Aorta (tissue), 5 donors: Measurements from ENCODE around the gene EGFR. TPM values are rescaled to one million over a fixed set of nuclear protein-coding genes. Genes with fewer than 3 reads are reported as not detected.

Experiments
- ATAC-seq: fragments of 200-7000 bp; cut with Tn5 transposase; one replicate; pipeline ENCODE4 v1.9.1; 2022; ENCODE audit warnings: moderate library complexity; ENCODE audit not compliant: low FRiP score
- DNase-seq, 2 donors: peaks; one replicate each; pipeline ENCODE4 v3.0.0-alpha.2; 2020
- H3K27ac ChIP-seq, 2 donors: one replicate each; pipeline ENCODE4 v1.5.1; 2013; ENCODE audit warnings: low read length in 2 of 2, mild to moderate bottlenecking in 2 of 2, moderate library complexity in 2 of 2, control low read depth in 1 of 2, inconsistent platforms in 1 of 2, low read depth in 1 of 2
- H3K27me3 ChIP-seq, 2 donors: one replicate each; pipeline ENCODE4 v1.6.1; 2013; ENCODE audit warnings: control low read depth in 1 of 2, low read length in 1 of 2, mild to moderate bottlenecking in 1 of 2, moderate library complexity in 1 of 2; ENCODE audit not compliant: insufficient read depth in 2 of 2, control insufficient read depth in 1 of 2
- H3K36me3 ChIP-seq, 2 donors: one replicate each; pipeline ENCODE4 v1.6.1; 2013; ENCODE audit warnings: control low read depth in 1 of 2, low read length in 1 of 2, mild to moderate bottlenecking in 1 of 2; ENCODE audit not compliant: insufficient read depth in 2 of 2, control insufficient read depth in 1 of 2
- H3K4me1 ChIP-seq, 2 donors: one replicate each; pipeline ENCODE4 v1.6.1; 2013; ENCODE audit warnings: low read length in 2 of 2, control low read depth in 1 of 2, mild to moderate bottlenecking in 1 of 2, moderate library complexity in 1 of 2; ENCODE audit not compliant: insufficient read depth in 2 of 2, control insufficient read depth in 1 of 2
- H3K4me3 ChIP-seq, 2 donors: one replicate each; pipeline ENCODE4 v1.5.1; 2013; ENCODE audit warnings: low read length in 2 of 2, control low read depth in 1 of 2, mild to moderate bottlenecking in 1 of 2
- H3K9me3 ChIP-seq: one replicate; pipeline ENCODE4 v1.6.1; 2013; ENCODE audit warnings: mild to moderate bottlenecking, low read length; ENCODE audit not compliant: control insufficient read depth
- WGBS, 2 donors: extraction: QIAGEN DNeasy Blood & Tissue Kit; methylation state at CpG; one replicate each; pipeline ENCODE4 v1.1.7; 2013; 5-methylcytosine and 5-hydroxymethylcytosine counted together
- intact Hi-C, 2 donors: fragments of 100-400 bp; cut with DNase I; formaldehyde crosslinking; loops; one replicate each; pipeline versions ENCODE4 v1.14.2 to v1.15.0; 2022
- polyA plus RNA-seq, 2 donors: library from polyadenylated mRNA; stranded (reverse); fragments of 200-250 nt; gene quantifications; one replicate each; pipeline ENCODE4 v1.2.3, GENCODE V29; 2013
- total RNA-seq, 2 donors: library from RNA; stranded (reverse); fragmentation: NEBNext Ultra II Directional; extraction: Animal tissue kit (Norgen Biotek cat#: 25700); gene quantifications; one replicate each; pipeline ENCODE4 v1.2.1, GENCODE V29; 2021
- donor health status: healthy with polysubstance abuse.
- donor health status: Bipolar disorder and iron deficiency.
- donor health status: DM: no; HTN: no; CAD: no.
- donor health status: DM: no; HTN: no; CAD: no.
- donor health status: DM: yes; HTN: yes; CAD: no.

The EGFR gene
- total and polyA plus RNA-seq, 4 donors, result 3.0 to 72.4 (median 40.9) TPM

DNA sequence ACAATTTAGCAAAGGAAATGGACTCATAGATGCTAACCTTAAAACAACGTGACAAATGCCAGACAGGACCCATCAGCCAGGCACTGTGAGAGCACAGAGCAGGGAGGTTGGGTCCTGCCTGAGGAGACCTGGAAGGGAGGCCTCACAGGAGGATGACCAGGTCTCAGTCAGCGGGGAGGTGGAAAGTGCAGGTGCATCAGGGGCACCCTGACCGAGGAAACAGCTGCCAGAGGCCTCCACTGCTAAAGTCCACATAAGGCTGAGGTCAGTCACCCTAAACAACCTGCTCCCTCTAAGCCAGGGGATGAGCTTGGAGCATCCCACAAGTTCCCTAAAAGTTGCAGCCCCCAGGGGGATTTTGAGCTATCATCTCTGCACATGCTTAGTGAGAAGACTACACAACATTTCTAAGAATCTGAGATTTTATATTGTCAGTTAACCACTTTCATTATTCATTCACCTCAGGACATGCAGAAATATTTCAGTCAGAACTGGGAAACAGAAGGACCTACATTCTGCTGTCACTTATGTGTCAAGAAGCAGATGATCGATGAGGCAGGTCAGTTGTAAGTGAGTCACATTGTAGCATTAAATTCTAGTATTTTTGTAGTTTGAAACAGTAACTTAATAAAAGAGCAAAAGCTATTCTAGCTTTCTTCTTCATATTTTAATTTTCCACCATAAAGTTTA is 188.8 kb downstream of the EGFR start:
- ATAC-seq (no peak), DNase-seq (no peak)
- Histone ChIP-seq H3K4me3 (no peak overlapping the region), H3K27ac (no peak overlapping the region), H3K4me1 (no peaks in the 10 kb centered on the region), H3K27me3 (no peaks in the 10 kb centered on the region), H3K9me3 (no peaks in the 10 kb centered on the region), H3K36me3 (peaks cover 13 to 21% of the 10 kb centered on the region in 2 donors)
- WGBS, 2 donors, result 88 to 91% methylated on average over 4 of the region's 4 CpGs
- intact Hi-C loops, result no loop called here

DNA sequence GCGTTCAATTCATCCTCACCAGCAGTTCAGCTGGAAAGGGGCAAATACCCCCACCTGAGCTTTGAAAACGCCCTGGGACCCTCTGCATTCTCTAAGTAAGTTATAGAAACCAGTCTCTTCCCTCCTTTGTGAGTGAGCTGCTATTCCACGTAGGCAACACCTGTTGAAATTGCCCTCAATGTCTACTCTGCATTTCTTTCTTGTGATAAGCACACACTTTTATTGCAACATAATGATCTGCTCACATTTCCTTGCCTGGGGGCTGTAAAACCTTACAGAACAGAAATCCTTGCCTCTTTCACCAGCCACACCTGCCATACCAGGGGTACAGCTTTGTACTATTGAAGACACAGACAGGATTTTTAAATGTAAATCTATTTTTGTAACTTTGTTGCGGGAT is 190.5 kb downstream of the EGFR start:
- intact Hi-C loops, result no loop called here
- Histone ChIP-seq H3K36me3 (peaks cover 10 to 16% of the 10 kb centered on the region in 2 donors), H3K4me3 (no peak overlapping the region), H3K4me1 (no peaks in the 10 kb centered on the region), H3K9me3 (no peaks in the 10 kb centered on the region), H3K27ac (no peak overlapping the region), H3K27me3 (no peaks in the 10 kb centered on the region)
- ATAC-seq (no peak), DNase-seq (no peak)
- 58 to 63% methylated on average over 4 of the region's 4 CpGs for WGBS, 2 donors

GRCh38 chr7:55210176-55210575 is 191.4 kb downstream of the EGFR start:
- DNase-seq, result no peak
- no peaks in the 10 kb centered on the region for H3K9me3 ChIP-seq
- H3K36me3 ChIP-seq, result peaks cover 7 to 13% of the 10 kb centered on the region in 2 donors
- no peak overlapping the region for H3K27ac ChIP-seq
- intact Hi-C loops, result no loop called here
- WGBS, 2 donors, result 91 to 95% methylated on average over 4 of the region's 4 CpGs
- H3K27me3 ChIP-seq, result no peaks in the 10 kb centered on the region
- no peak for ATAC-seq
- no peaks in the 10 kb centered on the region for H3K4me1 ChIP-seq
- no peak overlapping the region for H3K4me3 ChIP-seq

GRCh38 chr7:55210716-55211115 is 191.9 kb downstream of the EGFR start:
- Histone ChIP-seq H3K4me3 (no peak overlapping the region), H3K4me1 (no peaks in the 10 kb centered on the region), H3K27me3 (no peaks in the 10 kb centered on the region), H3K9me3 (no peaks in the 10 kb centered on the region), H3K36me3 (peaks cover 7 to 12% of the 10 kb centered on the region in 2 donors), H3K27ac (no peak overlapping the region)
- WGBS, 2 donors, result 25 to 45% methylated on average over 1 of the region's 1 CpG
- intact Hi-C loops, result no loop called here
- DNase-seq (no peak), ATAC-seq (no peak)

GRCh38 chr7:55211726-55212125 is 192.9 kb downstream of the EGFR start:
- WGBS, 2 donors, result 54 to 60% methylated on average over 4 of the region's 4 CpGs
- Histone ChIP-seq H3K4me3 (no peak overlapping the region), H3K27me3 (no peaks in the 10 kb centered on the region), H3K9me3 (no peaks in the 10 kb centered on the region), H3K36me3 (peaks cover 1 to 8% of the 10 kb centered on the region in 2 donors), H3K4me1 (no peaks in the 10 kb centered on the region), H3K27ac (no peak overlapping the region)
- ATAC-seq (no peak), DNase-seq (no peak)
- intact Hi-C loops, result no loop called here

- ATAC-seq, result no peak
- Histone ChIP-seq H3K4me1 (no peaks in the 10 kb centered on the region), H3K27me3 (no peaks in the 10 kb centered on the region), H3K9me3 (no peaks in the 10 kb centered on the region), H3K27ac (no peak overlapping the region), H3K4me3 (no peak overlapping the region), H3K36me3 (peaks cover 0 to 8% of the 10 kb centered on the region in 2 donors)
- WGBS, 2 donors, result 69 to 87% methylated on average over 8 of the region's 8 CpGs
- no peak for DNase-seq
- intact Hi-C loops, result no loop called here
These were observed 193.4 kb downstream of the EGFR start for GRCh38 chr7:55212176-55212575.

GRCh38 chr7:55212838-55213237 is 194.0 kb downstream of the EGFR start:
- ATAC-seq (peak; percentile 20), DNase-seq (no peak)
- Histone ChIP-seq H3K27ac (no peak overlapping the region), H3K4me3 (no peak overlapping the region), H3K36me3 (peaks cover 0 to 5% of the 10 kb centered on the region in 2 donors), H3K27me3 (no peaks in the 10 kb centered on the region), H3K4me1 (no peaks in the 10 kb centered on the region), H3K9me3 (no peaks in the 10 kb centered on the region)
- intact Hi-C loops, result no loop called here
- 70 to 71% methylated on average over 10 of the region's 10 CpGs for WGBS, 2 donors

GRCh38 chr7:55214707-55215106 is 195.9 kb downstream of the EGFR start:
- Histone ChIP-seq H3K9me3 (no peaks in the 10 kb centered on the region), H3K27me3 (no peaks in the 10 kb centered on the region), H3K27ac (no peak overlapping the region), H3K4me1 (no peaks in the 10 kb centered on the region), H3K36me3 (no peaks in the 10 kb centered on the region), H3K4me3 (no peak overlapping the region)
- 70 to 75% methylated on average over 5 of the region's 5 CpGs for WGBS, 2 donors
- DNase-seq (no peak), ATAC-seq (no peak)
- intact Hi-C loops, result no loop called here

DNA sequence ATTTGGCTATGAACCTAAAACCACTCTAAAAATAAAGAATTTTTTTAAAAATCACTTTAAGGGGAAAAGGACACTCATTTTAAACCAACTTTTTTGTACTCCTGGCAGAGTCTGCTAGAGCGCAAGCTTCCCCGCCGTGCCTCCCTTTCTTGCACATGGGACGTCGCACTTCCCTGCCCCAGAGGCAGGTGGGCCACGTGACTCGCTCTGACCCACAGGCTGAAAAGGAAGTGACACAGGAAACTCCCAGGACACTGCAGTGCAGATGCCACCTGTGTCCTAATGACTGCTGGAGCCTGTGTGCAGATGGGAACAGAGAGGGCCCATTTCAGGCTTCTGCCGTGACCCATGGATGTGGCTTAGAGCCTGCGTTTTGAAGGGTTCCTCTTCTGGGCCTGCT is 204.2 kb downstream of the EGFR start:
- Histone ChIP-seq H3K9me3 (no peaks in the 10 kb centered on the region), H3K4me1 (no peaks in the 10 kb centered on the region), H3K4me3 (no peak overlapping the region), H3K27ac (no peak overlapping the region), H3K27me3 (no peaks in the 10 kb centered on the region), H3K36me3 (no peaks in the 10 kb centered on the region)
- no peak for ATAC-seq
- intact Hi-C loops, result no loop called here
- DNase-seq, result no peak
- 79 to 85% methylated on average over 9 of the region's 9 CpGs for WGBS, 2 donors
